Testis (tissue), 3 donors: ENCODE measurements around the gene GABRB1. TPM values are rescaled to one million over a fixed set of nuclear protein-coding genes. Genes with fewer than 3 reads are reported as not detected.

Source experiments
- DNase-seq: peaks from one replicate; pipeline ENCODE4 v3.0.0-alpha.2; 2019
- H3K27ac ChIP-seq, 2 donors: fragments of 200-600 bp; sonication (generic); one replicate each; pipeline ENCODE4 v1.5.1; 2019
- H3K27me3 ChIP-seq: fragments of 200-600 bp; sonication (generic); one replicate; pipeline ENCODE4 v1.5.1; 2019
- H3K36me3 ChIP-seq: fragments of 200-600 bp; sonication (generic); one replicate; pipeline ENCODE4 v1.5.1; 2017; ENCODE audit warnings: low read depth; ENCODE audit errors: missing control alignments
- H3K4me1 ChIP-seq: fragments of 200-600 bp; sonication (generic); one replicate; pipeline ENCODE4 v1.5.1; 2019
- H3K4me3 ChIP-seq, 2 donors: fragments of 200-600 bp; sonication (generic); one replicate each; pipeline ENCODE4 v1.5.1; 2017 to 2019
- H3K9me3 ChIP-seq: fragments of 200-600 bp; sonication (generic); one replicate; pipeline ENCODE4 v1.5.1; 2017
- CTCF ChIP-seq, 3 experiments: fragments of 450-650 bp in 2 of 3; fragments of 200-600 bp in 1 of 3; sonication (generic) in 1 of 3; IDR thresholded peaks; one replicate each; pipeline ENCODE4 v1.5.1; 2016 to 2019; ENCODE audit warnings: antibody characterized with exemption in 3 of 3, mild to moderate bottlenecking in 2 of 3, moderate library complexity in 1 of 3
- POLR2A ChIP-seq: fragments of 450-650 bp; IDR thresholded peaks from one replicate; pipeline ENCODE4 v1.6.1; 2017; ENCODE audit warnings: antibody characterized with exemption, mild to moderate bottlenecking, moderate library complexity
- WGBS, 2 donors: methylation state at CpG; one replicate each; pipeline ENCODE4 v1.1.5; 2018; 5-methylcytosine and 5-hydroxymethylcytosine counted together
- intact Hi-C: fragments of 100-400 bp; cut with DNase I; formaldehyde crosslinking; loops from one replicate; pipeline ENCODE4 v1.15.1; 2023; ENCODE audit warnings: low total_unique reads
- polyA plus RNA-seq: library from polyadenylated mRNA; stranded (reverse); fragments of 350-450 nt; fragmentation: Illumina TruSeq; extraction: RNeasy Lipid Tissue Mini Kit (QIAGEN cat#74804); gene quantifications from one replicate; pipeline ENCODE4 v1.2.3, GENCODE V29; 2014; ENCODE audit warnings: low read depth, low replicate concordance; ENCODE audit not compliant: insufficient read depth
- total RNA-seq, 2 donors: library from RNA; depleted of rRNA; stranded (reverse); fragments of >200 nt; gene quantifications; one replicate each; pipeline ENCODE4 v1.2.3, GENCODE V29; 2016

The GABRB1 gene
- total and polyA plus RNA-seq, 3 donors from 2014 or later = 0.50 to 0.87 TPM; not detected in 1

DNA sequence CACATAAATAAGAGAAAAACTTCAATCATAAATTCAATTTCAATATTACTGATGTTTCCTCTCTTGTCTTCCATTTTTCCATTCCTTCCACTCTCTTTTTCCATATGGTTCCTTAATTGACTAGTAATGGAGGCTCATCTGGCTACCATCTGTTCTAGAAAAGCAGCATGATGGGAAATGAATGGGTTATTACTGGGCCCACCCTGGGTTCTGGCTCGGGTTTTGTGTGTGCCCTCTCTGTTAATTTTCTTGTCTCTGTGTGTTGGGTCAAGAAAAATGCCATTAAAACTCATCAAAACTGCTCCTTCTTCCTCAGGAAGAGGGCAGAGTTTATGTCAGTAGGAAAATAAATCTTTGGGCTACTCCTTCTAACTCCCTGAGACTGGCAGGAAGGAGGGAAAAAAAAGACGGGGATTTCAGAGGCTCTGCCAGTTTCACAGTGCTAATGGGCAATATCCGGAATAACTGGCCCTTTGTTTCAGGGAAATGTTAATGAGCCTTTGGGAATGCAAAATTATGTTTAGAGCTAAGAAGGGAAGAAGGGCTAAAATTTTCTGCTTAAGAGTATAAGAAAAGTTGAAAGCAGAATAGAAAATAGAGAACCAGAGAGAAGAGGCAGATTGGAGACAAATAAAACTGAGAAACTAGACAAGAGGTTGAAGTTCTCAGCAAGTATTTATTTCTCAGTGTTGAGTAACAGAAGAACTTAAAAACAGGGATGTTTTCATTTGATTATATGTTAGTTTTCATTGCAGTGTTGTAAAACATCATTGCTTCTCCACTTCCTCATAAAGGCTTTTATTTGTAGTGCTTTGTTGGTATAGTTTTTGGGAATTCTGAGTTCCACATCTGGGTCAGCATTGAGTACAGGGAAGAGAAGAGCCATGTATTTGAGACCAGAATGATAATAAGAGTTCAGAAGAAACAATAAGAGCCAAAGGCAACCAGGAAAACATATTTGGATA, 19.7 kb downstream of the GABRB1 start:
- TF ChIP-seq CTCF (IDR thresholded peaks at IDR 0.05) = no peak
- no peak for TF ChIP-seq POLR2A
- no peak for DNase-seq
- Histone ChIP-seq H3K36me3 (no peaks in the 10 kb centered on the region), H3K4me3 (no peak overlapping the region), H3K27ac (no peak overlapping the region), H3K4me1 (no peaks in the 10 kb centered on the region), H3K9me3 (no peaks in the 10 kb centered on the region), H3K27me3 (no peaks in the 10 kb centered on the region)
- intact Hi-C loops = no loop called here
- 24 to 32% methylated on average over 3 of the region's 3 CpGs for WGBS, 2 donors

- no peaks in the 10 kb centered on the region for H3K9me3 ChIP-seq
- H3K27me3 ChIP-seq = no peaks in the 10 kb centered on the region
- no peak overlapping the region for H3K4me3 ChIP-seq
- no peaks in the 10 kb centered on the region for H3K36me3 ChIP-seq
- intact Hi-C loops = no loop called here
- TF ChIP-seq CTCF (IDR thresholded peaks at IDR 0.05) (no peak), POLR2A (no peak)
- WGBS, 2 donors = 92 to 94% methylated on average over 2 of the region's 2 CpGs
- no peaks in the 10 kb centered on the region for H3K4me1 ChIP-seq
- DNase-seq = no peak
- no peak overlapping the region for H3K27ac ChIP-seq
Measured at GRCh38 chr4:47053485-47053884, 22.1 kb downstream of the GABRB1 start.

DNA sequence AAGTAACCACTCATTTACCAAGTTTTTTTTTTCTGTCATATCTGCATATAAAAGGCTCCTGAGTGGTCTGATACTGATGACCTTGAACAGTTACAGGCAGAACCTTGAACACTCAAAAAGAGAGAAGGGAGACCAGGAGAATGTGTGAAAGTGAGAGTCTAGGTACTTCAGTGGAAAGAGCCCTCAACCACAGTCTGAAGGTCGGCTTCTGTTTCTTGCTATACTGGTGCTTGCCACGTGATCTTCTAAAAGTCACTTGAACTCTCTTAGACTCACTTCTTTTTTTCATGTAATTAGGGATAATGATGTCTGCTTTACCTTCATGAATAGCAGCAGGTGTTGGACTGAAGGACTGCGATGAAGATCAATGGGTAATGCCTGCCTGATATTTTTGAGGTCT, 22.8 kb downstream of the GABRB1 start:
- 76 to 81% methylated on average over 3 of the region's 3 CpGs for WGBS, 2 donors
- intact Hi-C loops = no loop called here
- H3K9me3 ChIP-seq = no peaks in the 10 kb centered on the region
- no peaks in the 10 kb centered on the region for H3K27me3 ChIP-seq
- H3K36me3 ChIP-seq = no peaks in the 10 kb centered on the region
- H3K4me3 ChIP-seq = no peak overlapping the region
- H3K4me1 ChIP-seq = no peaks in the 10 kb centered on the region
- DNase-seq = no peak
- TF ChIP-seq POLR2A (no peak), CTCF (IDR thresholded peaks at IDR 0.05) (no peak)
- H3K27ac ChIP-seq = no peak overlapping the region

DNA sequence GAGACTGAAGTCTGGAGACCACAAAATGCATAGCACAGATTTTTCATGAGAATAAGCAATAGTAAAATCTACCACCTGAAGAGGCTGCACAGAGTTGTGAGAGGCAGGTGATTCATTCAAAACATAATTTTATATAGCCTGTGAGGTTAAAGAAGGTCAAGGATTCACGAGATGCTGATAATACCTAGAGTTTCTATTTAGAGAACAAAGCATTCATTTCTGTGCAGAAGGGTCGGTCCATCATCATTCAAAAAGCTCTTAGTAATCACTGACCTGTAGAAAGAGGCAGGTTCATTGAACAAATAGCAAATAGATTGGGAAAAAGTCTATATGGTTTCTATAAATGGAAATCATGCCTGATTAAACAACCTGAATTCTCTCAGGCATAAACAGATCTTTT, 26.6 kb downstream of the GABRB1 start:
- no peaks in the 10 kb centered on the region for H3K27me3 ChIP-seq
- TF ChIP-seq CTCF (IDR thresholded peaks at IDR 0.05) (no peak), POLR2A (no peak)
- H3K36me3 ChIP-seq = no peaks in the 10 kb centered on the region
- no peak overlapping the region for H3K27ac ChIP-seq
- intact Hi-C loops = no loop called here
- H3K9me3 ChIP-seq = no peaks in the 10 kb centered on the region
- no peak overlapping the region for H3K4me3 ChIP-seq
- no peak for DNase-seq
- WGBS, 2 donors = 50 to 53% methylated on average over 2 of the region's 2 CpGs
- no peaks in the 10 kb centered on the region for H3K4me1 ChIP-seq

- no peaks in the 10 kb centered on the region for H3K36me3 ChIP-seq
- H3K4me1 ChIP-seq = no peaks in the 10 kb centered on the region
- DNase-seq = no peak
- H3K27ac ChIP-seq = no peak overlapping the region
- intact Hi-C loops = no loop called here
- no peak overlapping the region for H3K4me3 ChIP-seq
- H3K9me3 ChIP-seq = no peaks in the 10 kb centered on the region
- TF ChIP-seq CTCF (IDR thresholded peaks at IDR 0.05) = no peak
- no peak for TF ChIP-seq POLR2A
- no peaks in the 10 kb centered on the region for H3K27me3 ChIP-seq
- WGBS, 2 donors = 71 to 80% methylated on average over 4 of the region's 4 CpGs
Measured at GRCh38 chr4:47060561-47060960, 29.2 kb downstream of the GABRB1 start.
